Esophagus muscularis mucosa (tissue), 4 donors: ENCODE results near the gene JMJD1C. TPM values are rescaled to one million over a fixed set of nuclear protein-coding genes. Genes with fewer than 3 reads are reported as not detected.
"Not testable (repeated sequence)": the region's sequence is repeated elsewhere in the genome, so short reads cannot be mapped to it uniquely, and the experiment has no call there.

Experiments used
- DNase-seq: peaks from one replicate; pipeline ENCODE4 v3.0.0-alpha.2; 2017; ENCODE audit errors: extremely low spot score
- H3K27ac ChIP-seq, 4 donors: fragments of 200-600 bp; sonication (generic); replicated peaks in 1 of 4; 1 replicate in 3 of 4; 2 replicates in 1 of 4; pipeline ENCODE4 v1.5.1; 2016 to 2019; ENCODE audit warnings: mild to moderate bottlenecking in 1 of 4
- H3K27me3 ChIP-seq, 4 donors: fragments of 200-600 bp; sonication (generic); one replicate each; pipeline versions ENCODE4 v1.5.1 to v1.6.0; 2016 to 2019
- H3K36me3 ChIP-seq, 4 donors: fragments of 200-600 bp; sonication (generic); one replicate each; pipeline ENCODE4 v1.5.1; 2016 to 2019
- H3K4me1 ChIP-seq, 4 donors: fragments of 200-600 bp; sonication (generic); one replicate each; pipeline ENCODE4 v1.5.1; 2016 to 2019
- H3K4me3 ChIP-seq, 4 donors: fragments of 200-600 bp; sonication (generic); 1 replicate in 2 of 4; 2 replicates in 2 of 4; pipeline ENCODE4 v1.5.1; 2016 to 2019; ENCODE audit warnings: mild to moderate bottlenecking in 4 of 4, moderate library complexity in 1 of 4
- H3K9me3 ChIP-seq, 4 donors: fragments of 200-600 bp; sonication (generic); 1 replicate in 3 of 4; 2 replicates in 1 of 4; pipeline ENCODE4 v1.5.1; 2016 to 2019
- EP300 ChIP-seq: sonication (generic); formaldehyde crosslinking; IDR thresholded peaks from one replicate; pipeline ENCODE4 v1.6.1; 2017; ENCODE audit warnings: antibody characterized with exemption
- POLR2A ChIP-seq: fragments of 450-650 bp; IDR thresholded peaks from one replicate; pipeline ENCODE4 v1.6.1; 2017; ENCODE audit warnings: antibody characterized with exemption, moderate library complexity, mild to moderate bottlenecking, low read depth
- POLR2AphosphoS5 ChIP-seq, 2 donors: sonication (generic); formaldehyde crosslinking; IDR thresholded peaks; one replicate each; pipeline ENCODE4 v1.6.1; 2017; ENCODE audit warnings: antibody characterized with exemption in 2 of 2
- WGBS: methylation state at CpG from one replicate; pipeline ENCODE4 v1.1.5; 2018; 5-methylcytosine and 5-hydroxymethylcytosine counted together
- intact Hi-C: fragments of 100-400 bp; cut with DNase I; formaldehyde crosslinking; loops from one replicate; pipeline ENCODE4 v1.15.1; 2023
- total RNA-seq, 4 donors: library from RNA; depleted of rRNA; stranded (reverse); fragments of >200 nt; gene quantifications; one replicate each; pipeline versions ENCODE4 v1.1.0 to v1.2.1, GENCODE V29; 2016
- TF ChIP-seq, protein P1 (sequence below), 3 experiments: fragments of 200-600 bp in 2 of 3; fragments of 450-650 bp in 1 of 3; sonication (generic) in 2 of 3; IDR thresholded peaks; one replicate each; pipeline ENCODE4 v1.5.1; 2017 to 2019; ENCODE audit warnings: antibody characterized with exemption in 3 of 3, mild to moderate bottlenecking in 2 of 3, moderate library complexity in 1 of 3

Gene JMJD1C
- total RNA-seq, 4 donors from 2014 or later: 60.3 to 89.7 (median 79.8) TPM

GRCh38 chr10:63385254-63385653, 80.5 kb downstream of the JMJD1C start:
- intact Hi-C loops: no loop called here
- Histone ChIP-seq H3K36me3 (no peaks in the 10 kb centered on the region), H3K9me3 (no peaks in the 10 kb centered on the region), H3K4me3 (no peak overlapping the region), H3K4me1 (peaks cover 0 to 16% (median 9%) of the 10 kb centered on the region in 4 donors), H3K27me3 (no peaks in the 10 kb centered on the region), H3K27ac (no peak overlapping the region)
- 90% methylated on average over 5 of the region's 5 CpGs for WGBS
- DNase-seq: no peak
- TF ChIP-seq POLR2A: no peak
- TF ChIP-seq, protein P1, sequence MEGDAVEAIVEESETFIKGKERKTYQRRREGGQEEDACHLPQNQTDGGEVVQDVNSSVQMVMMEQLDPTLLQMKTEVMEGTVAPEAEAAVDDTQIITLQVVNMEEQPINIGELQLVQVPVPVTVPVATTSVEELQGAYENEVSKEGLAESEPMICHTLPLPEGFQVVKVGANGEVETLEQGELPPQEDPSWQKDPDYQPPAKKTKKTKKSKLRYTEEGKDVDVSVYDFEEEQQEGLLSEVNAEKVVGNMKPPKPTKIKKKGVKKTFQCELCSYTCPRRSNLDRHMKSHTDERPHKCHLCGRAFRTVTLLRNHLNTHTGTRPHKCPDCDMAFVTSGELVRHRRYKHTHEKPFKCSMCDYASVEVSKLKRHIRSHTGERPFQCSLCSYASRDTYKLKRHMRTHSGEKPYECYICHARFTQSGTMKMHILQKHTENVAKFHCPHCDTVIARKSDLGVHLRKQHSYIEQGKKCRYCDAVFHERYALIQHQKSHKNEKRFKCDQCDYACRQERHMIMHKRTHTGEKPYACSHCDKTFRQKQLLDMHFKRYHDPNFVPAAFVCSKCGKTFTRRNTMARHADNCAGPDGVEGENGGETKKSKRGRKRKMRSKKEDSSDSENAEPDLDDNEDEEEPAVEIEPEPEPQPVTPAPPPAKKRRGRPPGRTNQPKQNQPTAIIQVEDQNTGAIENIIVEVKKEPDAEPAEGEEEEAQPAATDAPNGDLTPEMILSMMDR (IDR thresholded peaks at IDR 0.05): no peak
- no peak for TF ChIP-seq EP300
- TF ChIP-seq POLR2AphosphoS5 (IDR thresholded peaks at IDR 0.05): no peak

DNA sequence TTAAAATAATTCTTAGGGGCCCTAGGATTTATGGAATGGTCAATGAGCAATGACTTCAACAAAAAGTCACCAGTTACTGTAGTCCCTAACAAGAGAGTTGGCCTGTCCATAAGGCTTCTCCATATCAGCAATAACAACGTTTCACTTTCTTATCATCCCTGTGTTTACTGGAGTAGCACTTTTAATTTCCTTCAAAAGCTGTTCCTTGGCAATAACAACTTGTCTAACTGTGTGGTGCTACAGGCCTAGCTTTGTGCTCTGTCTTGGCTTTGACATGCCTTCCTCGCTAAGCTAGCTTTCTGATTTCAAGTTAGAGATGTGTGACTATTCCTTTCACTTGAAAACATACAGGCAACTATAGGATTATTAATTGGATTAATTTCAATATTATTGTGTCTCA, 81.1 kb downstream of the JMJD1C start:
- Histone ChIP-seq H3K27ac (no peak overlapping the region), H3K4me1 (peaks cover 0 to 16% (median 9%) of the 10 kb centered on the region in 4 donors), H3K27me3 (no peaks in the 10 kb centered on the region), H3K4me3 (no peak overlapping the region), H3K9me3 (no peaks in the 10 kb centered on the region), H3K36me3 (no peaks in the 10 kb centered on the region)
- TF ChIP-seq EP300 (no peak), POLR2A (no peak), POLR2AphosphoS5 (IDR thresholded peaks at IDR 0.05) (no peak)
- TF ChIP-seq, protein P1 (IDR thresholded peaks at IDR 0.05): no peak
- DNase-seq: no peak
- intact Hi-C loops: no loop called here
- 73% methylated on average over 2 of the region's 2 CpGs for WGBS

DNA sequence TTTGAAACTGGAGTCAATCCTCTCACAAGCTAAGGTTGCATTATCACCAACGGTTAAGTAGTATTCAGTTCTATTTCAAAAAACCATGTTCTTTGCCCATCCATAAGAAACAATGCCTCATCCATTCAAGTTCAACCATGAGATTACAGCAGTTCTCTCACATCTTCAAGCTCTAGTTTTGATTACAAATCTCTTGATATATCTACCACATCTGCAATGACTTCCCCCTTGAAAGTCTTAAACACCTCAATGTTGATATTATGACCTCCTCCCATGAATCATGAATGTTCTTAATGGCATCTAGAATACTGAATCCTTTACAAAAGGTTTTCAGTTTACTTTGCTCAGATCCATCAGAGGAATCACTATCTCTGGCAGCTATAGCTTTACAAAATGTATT, 81.8 kb downstream of the JMJD1C start:
- no peaks in the 10 kb centered on the region for H3K27me3 ChIP-seq
- peaks cover 0 to 17% (median 9%) of the 10 kb centered on the region in 4 donors for H3K4me1 ChIP-seq
- TF ChIP-seq, protein P1 (IDR thresholded peaks at IDR 0.05): no peak
- TF ChIP-seq POLR2A: no peak
- no peak for DNase-seq
- intact Hi-C loops: no loop called here
- no peaks in the 10 kb centered on the region for H3K36me3 ChIP-seq
- 89% methylated on average over 1 of the region's 1 CpG for WGBS
- no peak overlapping the region for H3K27ac ChIP-seq
- H3K4me3 ChIP-seq: no peak overlapping the region
- no peaks in the 10 kb centered on the region for H3K9me3 ChIP-seq

DNA sequence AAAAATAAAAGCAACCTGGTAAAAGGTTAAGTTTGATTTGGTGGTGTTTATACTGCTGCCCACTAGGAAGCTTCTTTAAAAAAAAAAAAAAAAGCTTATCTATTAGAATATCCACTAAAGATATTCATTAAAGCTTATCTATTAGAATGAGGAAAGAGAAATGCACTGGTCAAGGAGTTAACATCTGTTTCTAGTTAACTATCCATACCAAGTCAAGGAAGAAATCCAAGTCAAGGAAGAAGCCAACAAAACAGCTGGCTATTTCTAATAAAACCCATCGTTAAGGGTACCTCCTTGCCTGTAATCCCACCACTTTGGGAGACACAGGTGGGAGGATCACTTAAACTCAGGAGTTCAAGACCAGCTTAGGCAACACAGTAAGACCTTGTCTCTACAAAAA, 82.6 kb downstream of the JMJD1C start:
- H3K27ac ChIP-seq: no peak overlapping the region
- peaks cover 0 to 20% (median 9%) of the 10 kb centered on the region in 4 donors for H3K4me1 ChIP-seq
- 55% methylated on average over 1 of the region's 1 CpG for WGBS
- intact Hi-C loops: no loop called here
- no peaks in the 10 kb centered on the region for H3K27me3 ChIP-seq
- TF ChIP-seq, protein P1 (IDR thresholded peaks at IDR 0.05): no peak
- H3K36me3 ChIP-seq: no peaks in the 10 kb centered on the region
- DNase-seq: no peak
- no peak overlapping the region for H3K4me3 ChIP-seq
- no peaks in the 10 kb centered on the region for H3K9me3 ChIP-seq

DNA sequence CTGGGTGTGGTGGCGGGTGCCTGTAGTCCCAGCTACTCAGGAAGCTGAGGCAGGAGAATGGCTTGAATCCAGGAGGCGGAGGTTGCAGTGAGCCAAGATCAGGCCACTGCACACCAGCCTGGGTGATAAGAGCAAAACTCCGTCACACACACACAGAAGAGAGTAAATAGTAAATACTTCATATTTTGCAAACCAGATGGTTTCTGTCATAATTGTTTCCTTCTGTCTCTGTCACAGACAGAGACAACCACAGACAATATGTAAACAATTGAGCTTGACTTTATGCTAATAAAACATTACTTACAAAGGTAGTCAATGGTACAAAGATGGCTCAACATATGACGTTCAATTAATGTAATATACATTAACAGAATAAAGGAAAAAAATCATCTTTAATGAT, 83.7 kb downstream of the JMJD1C start:
- intact Hi-C loops: no loop called here
- Histone ChIP-seq H3K9me3 (no peaks in the 10 kb centered on the region), H3K27me3 (no peaks in the 10 kb centered on the region), H3K4me3 (no peak overlapping the region), H3K36me3 (no peaks in the 10 kb centered on the region), H3K27ac (no peak overlapping the region), H3K4me1 (peaks cover 0 to 20% (median 9%) of the 10 kb centered on the region in 4 donors)
- DNase-seq: no peak
- TF ChIP-seq EP300: no peak
- no peak for TF ChIP-seq POLR2AphosphoS5 (IDR thresholded peaks at IDR 0.05)
- TF ChIP-seq POLR2A: no peak
- TF ChIP-seq, protein P1 (IDR thresholded peaks at IDR 0.05): no peak
- WGBS: 94% methylated on average over 4 of the region's 4 CpGs

DNA sequence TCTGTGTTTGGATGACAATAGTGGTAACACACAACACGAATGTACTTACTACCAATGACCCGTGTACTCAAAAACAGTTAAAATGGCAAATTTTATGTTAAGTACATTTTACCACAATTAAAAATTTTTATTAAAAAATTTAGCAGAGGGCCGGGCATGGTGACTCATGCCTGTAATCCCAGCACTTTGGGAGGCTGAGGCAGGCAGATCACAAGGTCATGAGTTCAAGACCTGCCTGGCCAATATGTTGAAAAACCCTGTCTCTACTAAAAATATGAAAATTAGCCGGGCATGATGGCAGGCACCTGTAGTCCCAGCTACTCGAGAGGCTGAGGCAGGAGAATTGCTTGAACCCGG, 88.5 kb downstream of the JMJD1C start:
- H3K9me3 ChIP-seq, H3K36me3 ChIP-seq, H3K4me3 ChIP-seq, H3K27me3 ChIP-seq, DNase-seq, intact Hi-C loops, H3K4me1 ChIP-seq: not testable (repeated sequence)
- WGBS: 91% methylated on average over 6 of the region's 6 CpGs
- peak overlapping the region in 1 of 4 donors; percentile 9 for H3K27ac ChIP-seq
